HG02970 (cell line): Measurements from ENCODE around the gene SEMA5A.

ENCODE experiments used
- ATAC-seq: cut with Tn5 transposase; IDR thresholded peaks from one replicate; pipeline ENCODE4 v1.9.1; 2021; ENCODE audit warnings: mild to moderate bottlenecking, moderate library complexity, moderate number of reproducible peaks; ENCODE audit not compliant: unreplicated experiment, low FRiP score

SEMA5A gene

DNA sequence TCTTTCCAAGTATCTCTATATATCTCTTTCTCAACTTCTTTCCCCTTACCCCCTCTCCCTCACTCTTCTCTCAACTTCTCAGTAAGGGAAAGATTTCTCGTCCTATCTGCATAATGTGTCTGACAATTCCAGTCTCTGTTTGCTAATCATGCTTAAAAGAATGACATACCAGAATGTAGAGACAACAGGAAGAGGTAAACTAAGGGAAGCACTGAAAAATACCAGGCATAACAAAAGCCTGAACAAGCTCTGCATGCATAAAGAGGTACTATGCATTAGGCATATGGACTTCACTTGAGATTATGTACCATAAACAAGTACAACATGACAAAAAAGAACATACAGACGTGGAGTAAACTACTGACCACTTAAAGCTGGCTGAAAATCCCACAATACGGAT lies 62.6 kb downstream of the SEMA5A start:
- no peak for ATAC-seq

DNA sequence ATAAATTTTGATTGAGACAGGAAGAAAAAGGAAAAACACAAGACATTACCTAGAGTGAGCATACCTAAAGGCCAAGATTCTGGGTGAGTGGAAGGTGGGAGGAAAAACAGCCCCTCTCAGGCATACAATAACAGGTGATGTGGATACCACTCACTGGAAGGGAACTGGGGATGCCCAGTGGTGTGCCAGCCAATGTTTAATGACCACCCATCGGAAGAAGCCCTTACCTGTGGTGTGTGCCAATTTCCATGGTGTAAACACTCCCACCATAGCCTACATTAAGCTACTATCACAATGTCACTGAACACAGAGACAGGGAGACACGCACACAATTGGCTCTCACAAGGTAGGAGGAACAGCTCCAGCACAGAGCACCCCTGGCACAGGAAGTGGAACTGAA lies 63.5 kb downstream of the SEMA5A start:
- ATAC-seq: no peak

DNA sequence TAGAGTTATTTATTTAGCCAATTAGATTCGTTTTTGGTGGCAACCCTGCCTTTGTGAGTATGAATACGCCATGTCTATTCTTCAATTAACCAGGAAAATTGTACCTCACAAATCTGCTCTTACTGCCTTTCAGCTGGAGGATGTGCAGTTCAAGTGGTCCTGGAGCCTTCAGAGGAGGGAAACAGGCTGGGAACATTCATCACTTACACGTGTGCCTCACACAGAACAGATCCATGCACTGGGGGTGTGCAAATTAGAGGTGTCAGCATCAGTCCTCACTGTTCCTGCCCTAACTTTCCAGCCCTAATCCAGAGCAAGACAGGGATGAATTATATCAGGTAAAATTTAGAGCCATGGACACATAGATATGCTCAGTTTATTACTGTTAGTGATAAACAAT lies 65.4 kb downstream of the SEMA5A start:
- ATAC-seq: no peak

DNA sequence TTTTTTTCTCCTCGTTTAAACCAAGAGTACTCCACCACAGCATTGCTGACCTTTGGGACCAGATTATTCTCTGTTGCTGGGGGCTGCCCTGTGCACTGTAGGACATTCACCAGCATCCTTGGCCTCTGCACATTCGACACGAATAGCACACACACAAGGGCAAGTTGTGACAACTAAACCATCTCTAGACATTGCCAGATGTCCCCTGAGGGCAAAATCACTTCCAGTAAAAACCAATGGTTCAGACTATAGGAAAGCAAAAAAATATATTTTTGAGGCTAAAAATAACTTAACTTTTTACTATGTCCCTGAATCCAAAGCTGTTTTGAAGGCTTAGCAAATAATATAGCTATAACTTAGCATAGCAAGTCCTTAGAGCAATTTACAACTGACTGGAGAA lies 65.9 kb downstream of the SEMA5A start:
- no peak for ATAC-seq

DNA sequence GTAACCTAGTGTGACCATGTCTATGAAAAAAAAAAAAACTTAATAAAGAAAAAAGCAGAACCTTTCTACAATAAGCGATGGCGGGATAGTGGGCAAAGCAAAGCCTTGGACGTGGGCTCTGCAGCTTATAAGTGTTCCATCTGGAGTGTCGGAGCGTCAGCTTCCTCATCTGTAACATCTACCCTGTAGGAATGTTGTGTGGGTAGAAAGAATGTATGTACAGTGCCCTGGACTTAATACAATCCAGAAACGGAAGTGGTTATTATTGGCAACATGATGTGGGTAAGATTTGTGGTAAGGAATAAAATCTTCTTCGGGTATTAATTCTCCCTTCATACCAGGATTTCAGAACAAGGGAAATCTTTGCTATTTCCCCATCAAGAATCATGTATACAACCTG lies 66.5 kb downstream of the SEMA5A start:
- ATAC-seq: no peak

DNA sequence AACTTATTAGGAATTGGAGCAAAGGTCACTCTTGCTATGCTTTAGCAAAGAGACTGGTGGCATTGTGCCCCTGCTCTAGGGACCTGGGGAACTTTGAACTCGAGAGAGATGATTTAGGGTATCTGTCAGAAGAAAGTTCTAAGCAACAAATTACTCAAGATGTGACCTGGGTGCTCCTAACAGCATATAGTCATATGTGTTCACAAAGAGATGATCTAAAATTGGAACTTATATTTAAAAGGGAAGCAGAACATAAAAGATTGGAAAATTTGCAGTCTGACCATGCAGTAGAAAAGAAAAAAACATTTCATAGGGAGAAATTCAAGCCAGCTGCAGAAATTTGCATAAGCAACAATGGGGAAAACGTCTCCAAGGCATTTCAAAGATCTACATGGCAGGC lies 68.3 kb downstream of the SEMA5A start:
- no peak for ATAC-seq

DNA sequence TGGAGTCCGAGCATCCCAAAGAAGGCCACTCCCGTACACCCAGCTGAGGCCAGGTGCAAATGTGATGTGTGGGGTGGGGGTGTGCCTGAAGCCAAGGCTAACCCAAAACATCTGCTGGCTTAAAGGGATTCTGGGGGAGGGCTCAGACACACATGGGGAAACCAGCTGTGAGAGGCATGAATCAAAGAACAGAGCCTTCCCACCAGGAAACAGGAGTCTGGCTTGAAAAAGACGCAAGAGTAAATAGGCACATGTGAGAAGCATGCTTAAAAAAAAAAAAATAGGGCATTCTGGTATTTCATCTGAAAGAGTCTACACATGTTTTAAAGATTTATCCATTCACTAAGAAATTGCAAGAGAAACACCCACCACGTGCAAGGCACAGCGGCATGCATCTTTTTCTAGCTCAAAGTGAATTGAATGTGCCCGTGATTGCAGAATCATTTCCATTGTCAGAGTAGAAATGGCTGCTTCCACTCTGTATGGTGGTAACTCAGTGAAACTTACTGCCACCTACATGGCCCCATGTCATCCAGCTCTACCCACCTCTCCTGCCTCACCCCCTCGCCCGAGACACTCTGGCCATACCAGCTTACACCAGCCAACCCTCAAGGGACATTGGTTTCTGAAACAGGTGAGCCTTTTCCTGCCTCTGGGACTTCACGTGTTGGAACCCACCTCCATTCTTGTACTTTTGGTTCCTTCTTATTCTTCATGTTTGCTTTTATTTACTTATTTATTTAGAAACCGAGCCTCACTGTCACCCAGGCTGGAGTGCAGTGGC lies 71.5 kb downstream of the SEMA5A start:
- no peak for ATAC-seq

DNA sequence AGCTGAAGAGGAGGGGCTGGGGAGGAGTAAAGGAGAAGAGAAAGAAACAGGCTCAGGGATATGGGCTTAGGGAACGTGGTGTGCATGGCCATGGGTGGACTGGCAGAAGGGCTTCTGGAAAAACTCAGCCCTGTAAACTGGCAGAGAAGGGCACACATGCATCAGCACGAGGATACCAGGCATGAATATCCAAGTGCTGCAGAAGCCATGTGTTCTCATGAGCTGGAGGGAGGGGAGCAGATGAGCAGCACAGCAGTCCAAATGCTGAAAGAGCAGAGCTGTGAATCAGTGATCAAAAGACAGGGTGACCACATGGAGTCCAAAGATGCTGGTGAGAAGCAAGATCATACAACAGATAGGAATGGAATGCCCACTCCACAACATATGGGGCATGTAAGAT lies 72.3 kb downstream of the SEMA5A start:
- no peak for ATAC-seq

DNA sequence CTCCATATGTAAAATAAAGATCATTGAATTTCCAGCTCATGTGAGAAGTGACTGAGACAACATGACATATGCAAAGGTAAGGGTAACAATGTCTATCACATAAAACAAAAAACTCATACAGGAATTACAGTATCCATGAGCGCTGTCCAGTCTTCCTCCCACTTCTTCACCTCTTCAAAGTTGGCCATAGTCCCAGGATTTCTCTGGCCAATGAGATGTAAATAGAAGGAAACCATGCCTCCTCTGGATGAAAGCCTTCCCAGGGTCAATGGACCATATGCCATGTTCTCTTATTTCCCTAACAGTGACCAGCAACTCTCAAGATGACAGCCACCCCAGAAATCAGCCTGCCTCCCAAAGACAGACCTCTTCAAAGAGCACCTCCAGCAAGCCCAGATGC lies 75.5 kb downstream of the SEMA5A start:
- no peak for ATAC-seq

DNA sequence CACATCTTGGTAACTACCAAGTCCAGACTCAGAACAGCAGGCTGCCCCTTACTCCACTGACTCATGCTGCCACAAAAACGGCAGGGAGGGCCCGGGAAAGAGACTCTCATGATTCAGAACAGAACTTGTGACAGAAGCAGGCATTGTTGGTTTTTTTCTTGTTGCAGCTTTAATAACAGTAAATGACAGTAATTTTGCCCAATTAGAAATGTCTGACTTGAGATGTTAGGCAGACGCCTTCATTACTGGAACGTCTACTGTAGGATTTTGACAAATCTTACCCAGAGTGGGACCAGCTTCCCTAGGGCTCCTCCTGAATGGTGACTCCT lies 77.9 kb downstream of the SEMA5A start:
- ATAC-seq: no peak

DNA sequence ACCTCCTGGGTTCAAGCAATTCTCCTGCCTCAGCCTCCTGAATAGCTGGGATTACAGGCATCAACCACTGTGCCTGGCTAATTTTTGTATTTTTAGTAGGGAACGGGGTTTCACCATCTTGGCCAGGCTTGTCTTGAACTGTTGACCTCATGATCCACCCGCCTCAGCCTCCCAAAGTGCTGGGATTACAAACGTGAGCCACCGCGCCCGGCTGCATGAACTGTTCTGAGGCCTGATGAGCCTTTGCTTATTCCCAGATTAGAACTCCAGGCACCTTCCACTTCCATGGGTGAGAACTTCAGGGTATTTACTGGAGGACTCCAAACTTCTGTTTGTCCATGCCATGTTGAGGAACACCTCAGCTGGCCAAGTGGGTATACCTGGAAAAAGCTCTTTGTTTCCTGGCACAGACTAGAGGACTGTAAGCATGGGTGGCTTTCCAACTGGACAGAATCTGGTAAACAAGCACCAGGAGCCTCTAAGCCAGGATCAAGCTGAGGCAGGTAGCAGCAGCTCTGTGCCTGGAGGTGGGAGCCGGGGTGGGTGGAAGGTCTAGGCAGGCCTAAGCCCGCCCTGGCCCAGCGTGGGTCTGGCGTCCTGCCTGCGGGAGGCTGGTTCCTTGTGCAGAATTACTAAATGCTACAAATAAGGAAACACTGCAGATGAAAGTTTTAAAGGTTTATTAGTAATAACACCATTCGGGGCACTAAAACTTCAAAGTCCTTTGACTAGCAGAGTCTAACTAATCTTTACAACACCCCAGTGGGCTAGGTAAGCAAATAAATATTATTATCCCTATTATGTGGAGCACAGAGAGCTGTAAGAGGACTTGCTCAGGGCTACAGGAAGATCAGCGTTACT lies 78.4 kb downstream of the SEMA5A start:
- no peak for ATAC-seq

DNA sequence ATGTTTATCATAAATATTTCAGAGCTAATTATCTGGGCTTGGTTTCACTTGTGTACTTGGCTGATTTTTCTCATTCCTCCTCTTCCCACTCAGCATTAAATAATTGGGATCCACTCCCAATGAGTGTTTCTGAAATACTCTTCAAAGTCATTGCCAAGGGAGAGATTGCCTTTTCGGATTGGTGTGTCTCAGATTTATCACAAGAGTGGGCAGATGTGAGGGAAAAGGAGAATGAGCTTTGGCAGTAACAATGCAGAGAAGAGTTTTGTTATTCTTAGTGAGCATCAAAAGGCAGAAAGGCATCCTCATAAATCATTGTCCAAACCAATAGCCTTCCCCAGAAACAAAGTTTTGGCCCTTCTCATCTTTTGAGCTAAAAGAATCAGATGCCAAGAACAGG lies 79.2 kb downstream of the SEMA5A start:
- ATAC-seq: no peak

DNA sequence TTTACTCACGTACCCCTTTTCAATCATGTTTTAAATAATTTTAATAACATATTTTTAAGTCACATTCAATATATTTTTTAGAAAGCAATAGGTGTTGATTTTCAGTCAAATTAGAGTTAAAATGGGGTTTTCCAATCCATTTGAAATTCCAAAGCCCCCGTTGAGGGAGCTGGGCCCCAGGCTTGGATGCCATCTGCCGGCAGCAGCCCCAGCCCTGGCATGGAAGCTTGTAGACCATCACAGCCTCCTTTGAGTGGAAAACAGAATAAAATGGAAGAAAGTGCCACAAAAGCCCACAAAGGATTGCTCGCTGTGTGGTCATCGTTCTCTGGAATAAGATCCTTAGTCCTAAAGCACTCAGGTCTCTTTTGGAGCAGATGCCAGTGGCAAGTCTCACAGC lies 81.4 kb downstream of the SEMA5A start:
- no peak for ATAC-seq

DNA sequence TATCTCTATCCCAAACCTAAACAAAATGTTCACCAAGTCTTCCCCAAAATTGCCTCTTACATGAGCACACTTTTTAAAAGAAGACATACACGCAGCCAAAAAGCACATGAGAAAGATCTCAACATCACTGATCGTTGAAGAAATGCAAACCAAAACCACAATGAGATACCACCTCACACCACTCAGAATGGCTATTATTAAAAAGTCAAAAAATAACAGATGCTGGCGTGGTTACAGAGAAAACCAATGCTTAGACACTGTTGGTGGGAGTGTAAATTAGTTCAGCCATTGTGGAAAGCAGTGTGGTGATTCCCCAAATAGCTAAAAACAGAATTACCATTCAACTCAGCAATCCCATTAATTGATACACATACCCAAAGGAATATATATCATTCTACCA lies 83.8 kb downstream of the SEMA5A start:
- ATAC-seq: no peak

DNA sequence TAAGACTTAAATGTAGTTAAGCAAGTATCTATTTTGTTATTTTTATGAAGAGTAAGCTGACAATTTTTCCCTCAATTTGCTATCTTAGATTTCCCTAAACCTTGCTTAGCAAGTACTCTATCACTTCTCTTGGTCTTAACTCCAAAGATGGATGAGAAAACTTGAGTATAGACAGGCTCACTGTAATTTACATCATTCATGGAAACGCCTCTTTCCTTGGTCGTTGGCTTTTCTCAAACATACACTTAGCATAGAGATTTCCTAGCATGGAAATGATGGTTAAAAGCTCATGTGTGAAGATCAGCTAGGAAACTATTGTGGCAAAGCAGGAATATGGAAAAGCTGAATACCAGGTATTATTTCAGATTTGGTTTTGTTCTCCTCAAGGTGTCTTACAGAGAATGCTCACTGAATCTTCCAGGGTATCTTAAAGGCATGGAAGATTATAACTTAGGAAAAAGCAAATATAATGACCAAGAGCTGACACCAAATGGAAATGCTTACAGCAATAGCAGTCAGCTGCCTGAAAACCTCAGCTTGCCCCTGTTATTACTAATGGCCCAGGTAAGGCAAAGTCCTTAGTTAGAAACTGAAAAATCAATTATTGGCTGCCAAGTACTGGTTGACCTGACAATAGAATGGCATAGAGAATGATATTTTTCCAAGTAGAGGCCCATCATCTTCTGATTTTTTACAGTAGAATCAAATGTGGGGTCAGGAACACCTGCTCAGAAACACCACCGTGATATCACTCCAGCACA lies 84.8 kb downstream of the SEMA5A start:
- ATAC-seq: no peak

DNA sequence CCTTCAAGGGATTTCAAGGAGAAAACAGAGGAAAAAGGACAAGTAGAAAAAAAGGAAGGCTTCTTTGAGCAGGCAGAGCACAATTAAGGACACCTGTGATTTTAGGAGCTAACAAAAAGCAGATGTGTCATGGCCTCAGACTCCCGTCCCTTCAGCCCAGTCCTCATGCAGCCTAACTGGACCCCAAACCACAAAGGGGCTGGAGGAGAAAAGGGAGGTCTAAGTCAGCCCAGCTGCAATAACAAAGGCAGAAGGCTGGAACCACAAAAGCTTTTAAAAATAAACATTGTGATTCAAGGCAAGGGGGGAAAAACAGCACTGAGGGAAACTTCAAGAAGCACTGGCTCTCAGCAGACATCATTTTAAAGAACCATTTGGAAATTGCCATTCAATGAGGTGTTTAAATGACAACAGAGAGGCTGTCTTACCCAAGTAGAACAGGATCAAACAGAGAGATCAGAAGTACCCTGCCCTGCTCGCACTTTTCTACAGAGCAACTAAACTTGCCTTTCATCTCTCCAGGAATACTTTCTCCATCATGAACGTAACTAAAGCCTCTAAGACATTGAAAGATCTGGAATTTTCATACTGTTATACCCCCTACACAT lies 89.3 kb downstream of the SEMA5A start:
- no peak for ATAC-seq

DNA sequence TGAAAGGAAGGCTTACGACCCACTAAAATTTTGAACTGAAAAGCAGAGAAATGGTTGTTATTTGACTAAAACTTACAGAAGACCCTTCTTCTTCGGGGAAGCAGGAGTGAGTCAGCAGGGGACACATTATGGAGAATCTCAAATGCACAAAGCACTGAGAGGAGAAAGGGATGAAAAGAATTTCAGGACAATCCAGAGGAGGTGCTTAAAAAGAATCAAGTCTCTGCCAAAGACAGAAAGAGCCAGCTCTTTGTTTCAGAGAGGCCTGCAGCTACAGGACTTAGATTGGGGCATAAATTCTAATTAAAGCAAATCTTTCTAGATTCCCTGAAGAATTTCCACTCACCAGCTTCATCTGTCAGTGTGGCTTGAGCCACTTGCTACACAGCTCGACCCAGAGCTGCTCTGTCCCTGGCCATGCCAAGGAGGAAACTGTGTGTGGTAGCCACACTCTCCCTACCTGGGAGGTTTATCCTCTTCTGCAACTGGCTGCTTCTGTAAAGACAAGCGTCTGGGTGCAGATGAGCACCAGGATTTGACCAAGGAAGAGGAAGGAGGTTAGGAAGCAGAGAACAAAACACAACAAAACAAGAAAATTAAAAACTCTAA lies 89.9 kb downstream of the SEMA5A start:
- no peak for ATAC-seq

DNA sequence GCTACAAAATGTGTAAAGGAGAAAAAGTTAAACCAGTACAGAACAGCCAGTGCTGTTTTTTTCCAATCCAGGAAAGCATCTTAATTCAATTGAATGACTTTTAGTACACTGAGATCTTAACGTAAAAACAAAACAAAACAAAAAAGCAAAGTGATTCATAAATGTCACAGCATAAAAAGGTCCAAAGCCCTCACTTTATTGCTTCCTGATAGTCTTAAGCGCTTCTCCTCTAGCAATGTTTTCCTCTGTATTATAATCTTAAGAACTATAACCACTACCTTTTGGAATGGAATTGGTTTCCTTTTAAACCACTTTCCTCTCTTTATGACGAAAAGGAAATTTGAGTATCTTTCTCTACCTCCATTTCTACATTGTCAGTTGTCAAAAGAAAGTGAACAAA lies 91.4 kb downstream of the SEMA5A start:
- ATAC-seq: no peak

DNA sequence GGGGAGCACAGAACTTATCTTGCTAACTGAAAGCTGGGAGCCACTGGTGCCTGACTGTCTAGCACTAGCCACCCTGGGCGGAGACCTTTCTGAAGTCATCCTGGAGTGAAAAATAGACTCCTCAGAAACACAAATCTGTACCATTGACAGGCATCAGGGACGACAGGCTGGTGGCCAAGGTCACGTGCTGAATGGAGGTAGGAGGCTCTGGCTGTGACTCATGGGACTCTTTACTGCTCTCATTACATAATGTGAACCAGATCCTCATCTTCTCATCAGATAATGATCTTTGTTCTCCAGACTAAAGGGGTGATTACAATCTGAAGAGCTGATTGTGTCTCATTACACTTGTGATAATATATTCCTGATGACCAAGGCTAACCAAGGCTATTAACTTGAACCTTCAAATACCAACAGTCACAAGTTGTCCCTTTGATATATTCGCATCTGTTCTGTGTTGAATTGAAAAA lies 91.8 kb downstream of the SEMA5A start:
- no peak for ATAC-seq

DNA sequence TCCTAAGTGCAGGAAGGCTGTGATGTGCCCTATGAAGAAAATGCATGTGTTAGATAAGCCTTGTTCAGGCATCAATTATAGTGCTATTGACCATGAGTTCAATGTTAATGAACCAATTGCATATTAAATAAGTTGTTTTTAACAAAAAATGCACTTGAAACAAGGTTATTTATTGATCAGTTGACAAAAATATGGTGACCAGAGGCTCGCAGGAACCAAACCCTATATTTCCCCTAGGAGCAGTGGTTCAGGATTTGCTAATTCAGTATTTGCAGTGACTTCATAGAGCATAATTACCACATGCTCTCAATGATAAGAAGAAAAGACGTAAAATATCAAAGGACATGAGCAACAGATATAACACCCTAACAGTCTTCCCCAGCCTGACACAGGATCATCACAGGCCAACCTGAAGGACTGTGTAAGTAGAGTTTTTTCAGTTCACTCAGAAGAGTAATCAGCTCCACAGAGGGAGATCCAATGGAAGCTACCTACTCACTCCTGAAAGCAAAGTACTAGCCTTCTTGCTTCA lies 92.3 kb downstream of the SEMA5A start:
- no peak for ATAC-seq
